SJSA1 (cell line): ENCODE data around the gene C10orf67. TPM values are rescaled to one million over a fixed set of nuclear protein-coding genes. Genes with fewer than 3 reads are reported as not detected.

Experiments used
- DNase-seq, 2 experiments: peaks; one replicate each; pipeline ENCODE4 v3.0.0-alpha.2; 2015 to 2020; ENCODE audit warnings: low spot score in 2 of 2, low read depth in 1 of 2
- H3K27ac ChIP-seq: fragments of 250-450 bp; sonication (Bioruptor Pico); 2 replicates; pipeline ENCODE4 v1.5.1; 2020; ENCODE audit warnings: mild to moderate bottlenecking, moderate library complexity
- H3K27me3 ChIP-seq: fragments of 250-450 bp; sonication (Bioruptor Pico); replicated peaks from 2 replicates; pipeline ENCODE4 v1.5.1; 2020; ENCODE audit warnings: mild to moderate bottlenecking, moderate library complexity
- H3K36me3 ChIP-seq: fragments of 250-450 bp; sonication (Bioruptor Pico); 2 replicates; pipeline ENCODE4 v1.5.1; 2020; ENCODE audit warnings: mild to moderate bottlenecking
- H3K4me1 ChIP-seq: fragments of 250-450 bp; sonication (Bioruptor Pico); replicated peaks from 2 replicates; pipeline ENCODE4 v1.6.1; 2021; ENCODE audit warnings: mild to moderate bottlenecking
- H3K4me3 ChIP-seq: fragments of 250-450 bp; sonication (Bioruptor Pico); 2 replicates; pipeline ENCODE4 v1.5.1; 2020; ENCODE audit warnings: mild to moderate bottlenecking
- H3K9me3 ChIP-seq: fragments of 250-450 bp; sonication (Bioruptor Pico); replicated peaks from 2 replicates; pipeline ENCODE4 v1.5.1; 2020; ENCODE audit warnings: mild to moderate bottlenecking
- total RNA-seq: library from RNA; depleted of rRNA; stranded (reverse); fragments of >200 nt; shearing (Covaris generic); gene quantifications from 2 replicates; pipeline ENCODE4 v1.2.3, GENCODE V29; 2014

The C10orf67 gene
- total RNA-seq, 1 experiment from 2014 or later = not detected

DNA sequence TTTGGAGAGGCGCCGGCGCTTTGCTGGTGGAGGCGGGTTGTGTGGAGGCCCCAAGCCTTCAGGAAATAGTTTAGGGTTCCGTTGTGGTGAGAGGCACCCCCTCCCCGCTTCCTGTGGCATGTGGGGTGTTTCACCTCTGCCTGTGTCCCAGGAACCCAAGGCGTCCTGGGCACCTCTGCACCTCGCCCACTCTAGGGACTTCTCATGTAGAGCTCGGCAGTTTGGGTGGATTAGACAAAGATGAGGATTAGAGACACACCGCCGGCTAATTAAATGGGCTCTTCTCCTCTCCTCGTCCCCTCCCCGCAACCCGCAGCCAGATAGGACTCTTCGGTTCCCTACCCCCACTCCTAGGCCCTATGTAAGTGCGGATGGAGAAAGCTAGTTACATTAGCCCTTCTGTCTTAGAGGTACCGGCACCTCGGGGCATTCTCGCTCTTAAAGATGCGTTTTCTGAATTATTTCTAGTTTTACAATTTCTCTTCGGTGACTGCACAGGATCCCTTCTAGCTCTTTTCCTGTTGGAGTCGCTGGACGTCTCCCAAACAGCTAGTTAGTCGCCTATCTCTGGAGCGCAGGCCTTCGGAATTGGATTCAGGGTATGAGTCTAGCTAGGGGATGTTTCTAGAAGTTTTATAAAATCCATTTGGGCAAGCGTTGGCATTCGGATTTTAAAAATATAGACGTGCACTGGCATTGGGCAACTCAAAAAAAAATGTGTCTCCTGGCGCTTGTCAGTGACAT, 144.7 kb downstream of the C10orf67 start:
- H3K4me3 ChIP-seq = no peak overlapping the region
- H3K36me3 ChIP-seq = no peaks in the 10 kb centered on the region
- no peak overlapping the region for H3K27ac ChIP-seq
- H3K9me3 ChIP-seq = no peaks in the 10 kb centered on the region
- peaks cover 84% of the 10 kb centered on the region for H3K27me3 ChIP-seq
- no peak for DNase-seq
- no peaks in the 10 kb centered on the region for H3K4me1 ChIP-seq

DNA sequence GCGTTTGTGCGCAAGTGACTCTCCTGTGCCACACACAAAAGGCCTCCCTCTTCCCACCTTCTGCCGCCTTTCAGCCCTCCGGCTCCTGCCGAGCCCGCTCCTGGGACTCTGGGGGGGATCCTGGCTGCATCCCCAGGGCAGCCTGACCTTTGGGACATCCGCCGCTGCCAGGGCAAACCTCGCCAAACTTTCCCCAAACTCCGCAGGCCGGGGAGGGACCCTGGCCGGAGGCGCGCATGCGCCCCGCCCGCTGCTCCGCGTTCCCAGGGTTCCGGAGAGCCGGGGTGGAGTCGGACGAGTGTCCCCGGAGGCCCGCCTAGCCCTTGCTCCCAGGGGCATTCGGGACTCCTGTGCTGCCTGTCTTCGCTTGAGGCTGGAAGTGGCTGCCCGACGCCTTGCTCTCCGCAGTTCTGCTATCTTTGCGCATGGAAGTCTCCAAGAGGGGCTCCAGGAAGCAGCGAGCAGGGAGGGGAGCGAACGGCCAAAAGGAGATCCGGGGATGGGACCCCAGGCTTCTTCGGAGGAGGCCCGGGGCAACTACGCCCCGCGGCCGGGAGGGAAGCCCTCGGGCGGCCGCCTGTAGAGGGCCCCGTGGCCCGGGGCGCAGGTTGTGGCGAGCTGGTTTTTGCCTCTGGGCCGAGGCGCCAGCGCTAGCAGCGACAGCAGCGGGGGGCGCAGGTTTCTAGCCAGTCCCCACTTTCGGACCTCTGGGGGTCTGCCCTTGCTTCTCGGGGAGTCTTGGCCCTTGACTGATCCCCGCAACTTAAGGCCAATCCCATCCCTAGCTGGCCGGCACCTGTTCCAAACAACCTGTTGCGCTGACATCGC, 145.4 kb downstream of the C10orf67 start:
- no peaks in the 10 kb centered on the region for H3K9me3 ChIP-seq
- peaks cover 91% of the 10 kb centered on the region for H3K27me3 ChIP-seq
- no peak for DNase-seq
- no peaks in the 10 kb centered on the region for H3K36me3 ChIP-seq
- no peaks in the 10 kb centered on the region for H3K4me1 ChIP-seq
- H3K4me3 ChIP-seq = no peak overlapping the region
- H3K27ac ChIP-seq = no peak overlapping the region

DNA sequence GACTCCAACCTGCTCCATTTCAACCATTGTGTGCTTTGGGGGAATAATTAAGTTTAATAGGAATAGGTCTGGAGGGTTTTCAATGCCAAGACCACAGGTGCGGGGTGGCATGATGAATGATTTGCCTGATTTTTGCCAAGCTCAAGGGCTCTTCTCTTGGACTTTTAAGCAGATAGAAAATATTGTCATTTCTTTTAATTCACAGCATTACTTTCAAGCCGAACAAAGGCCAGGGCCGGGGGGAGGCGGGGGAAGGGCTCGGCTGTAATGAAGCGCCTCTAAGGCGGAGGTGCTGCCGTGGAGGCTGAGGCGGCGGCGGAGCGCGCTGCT, 146.0 kb downstream of the C10orf67 start:
- Histone ChIP-seq H3K4me3 (no peak overlapping the region), H3K27ac (no peak overlapping the region), H3K9me3 (no peaks in the 10 kb centered on the region), H3K36me3 (no peaks in the 10 kb centered on the region), H3K4me1 (no peaks in the 10 kb centered on the region), H3K27me3 (peaks cover 97% of the 10 kb centered on the region)
- DNase-seq = no peak

DNA sequence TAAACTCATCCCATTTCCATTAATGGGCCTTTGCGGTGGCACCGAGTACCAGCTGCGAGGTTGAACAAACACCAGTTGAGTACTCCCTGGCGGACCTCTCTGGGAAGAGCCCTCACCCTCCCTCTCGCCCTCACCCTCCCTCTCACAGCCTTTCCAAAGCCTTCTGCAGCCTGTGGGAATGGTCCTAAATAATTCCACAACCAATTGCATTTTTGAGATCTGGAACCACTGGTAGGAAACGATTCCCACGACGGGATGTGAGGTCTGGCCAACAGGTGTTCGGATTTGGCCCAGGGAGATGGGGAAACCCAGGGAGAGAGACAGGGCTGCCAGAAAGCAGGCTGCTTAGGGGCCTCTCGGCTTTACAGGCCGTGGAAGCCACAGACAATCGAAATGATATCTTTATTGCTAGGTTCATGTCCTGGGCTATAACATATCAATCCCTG, 147.2 kb downstream of the C10orf67 start:
- Histone ChIP-seq H3K9me3 (no peaks in the 10 kb centered on the region), H3K4me1 (no peaks in the 10 kb centered on the region), H3K27ac (no peak overlapping the region), H3K4me3 (no peak overlapping the region), H3K27me3 (peaks cover 90% of the 10 kb centered on the region), H3K36me3 (no peaks in the 10 kb centered on the region)
- no peak for DNase-seq

DNA sequence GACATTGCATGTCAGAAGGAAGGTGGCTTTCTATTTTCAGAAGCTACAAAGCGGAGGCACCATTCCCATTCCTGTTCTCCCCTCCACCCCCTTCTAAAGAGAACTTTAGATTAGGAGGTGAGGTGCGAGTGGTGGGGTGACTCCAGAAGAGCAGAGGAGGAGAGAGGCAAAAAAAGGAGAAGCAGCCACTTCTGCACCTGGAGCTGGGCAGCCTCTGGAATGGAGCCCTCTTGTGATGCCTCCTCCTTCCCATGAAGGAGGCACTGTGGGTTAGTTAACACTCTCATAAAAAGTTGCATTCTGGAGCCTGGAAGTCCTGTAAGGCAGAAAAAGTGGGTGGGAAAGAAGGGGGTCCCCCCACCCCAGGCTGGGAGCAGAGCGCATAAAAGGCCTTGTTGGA, 147.7 kb downstream of the C10orf67 start:
- H3K36me3 ChIP-seq = no peaks in the 10 kb centered on the region
- no peak for DNase-seq
- H3K27ac ChIP-seq = no peak overlapping the region
- no peak overlapping the region for H3K4me3 ChIP-seq
- H3K27me3 ChIP-seq = peaks cover 88% of the 10 kb centered on the region
- H3K4me1 ChIP-seq = no peaks in the 10 kb centered on the region
- H3K9me3 ChIP-seq = no peaks in the 10 kb centered on the region

DNA sequence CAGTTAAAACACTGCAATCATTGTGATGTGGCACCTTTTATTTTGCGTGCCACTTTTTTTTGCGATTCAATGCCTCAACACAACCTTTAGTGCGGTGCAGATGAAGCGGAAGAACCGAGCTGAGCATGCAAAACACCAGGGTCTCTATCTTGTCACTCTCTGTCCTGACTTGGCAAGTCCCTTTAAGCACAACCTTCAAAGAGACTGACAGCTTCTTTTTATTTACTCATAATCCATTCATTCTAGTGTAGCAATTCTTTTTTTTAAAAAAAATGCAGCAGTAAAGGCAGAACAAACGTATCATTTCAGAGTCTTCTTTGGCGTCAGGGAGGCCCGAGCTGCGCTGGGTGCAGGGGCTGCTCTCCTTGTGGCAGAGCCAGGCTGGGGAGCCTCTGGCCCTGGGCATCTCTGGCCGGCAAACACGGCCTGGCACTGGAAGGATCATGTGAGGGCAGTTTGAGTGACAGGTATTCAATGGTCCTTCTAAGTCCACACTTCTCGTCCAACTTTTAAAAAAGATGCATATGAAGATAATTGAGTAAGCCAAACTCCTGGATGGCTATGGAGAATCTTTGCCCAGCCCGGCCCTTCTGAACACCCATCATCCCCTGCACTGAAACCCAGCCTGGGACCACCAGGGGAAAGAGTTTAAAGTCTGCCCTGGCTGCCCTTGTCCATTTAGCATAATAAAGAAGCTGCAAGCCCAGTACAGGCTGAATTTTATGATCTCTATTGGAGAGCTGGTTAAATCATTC, 148.6 kb downstream of the C10orf67 start:
- H3K9me3 ChIP-seq = no peaks in the 10 kb centered on the region
- H3K4me3 ChIP-seq = no peak overlapping the region
- H3K4me1 ChIP-seq = no peaks in the 10 kb centered on the region
- DNase-seq = no peak
- no peak overlapping the region for H3K27ac ChIP-seq
- peaks cover 87% of the 10 kb centered on the region for H3K27me3 ChIP-seq
- no peaks in the 10 kb centered on the region for H3K36me3 ChIP-seq

DNA sequence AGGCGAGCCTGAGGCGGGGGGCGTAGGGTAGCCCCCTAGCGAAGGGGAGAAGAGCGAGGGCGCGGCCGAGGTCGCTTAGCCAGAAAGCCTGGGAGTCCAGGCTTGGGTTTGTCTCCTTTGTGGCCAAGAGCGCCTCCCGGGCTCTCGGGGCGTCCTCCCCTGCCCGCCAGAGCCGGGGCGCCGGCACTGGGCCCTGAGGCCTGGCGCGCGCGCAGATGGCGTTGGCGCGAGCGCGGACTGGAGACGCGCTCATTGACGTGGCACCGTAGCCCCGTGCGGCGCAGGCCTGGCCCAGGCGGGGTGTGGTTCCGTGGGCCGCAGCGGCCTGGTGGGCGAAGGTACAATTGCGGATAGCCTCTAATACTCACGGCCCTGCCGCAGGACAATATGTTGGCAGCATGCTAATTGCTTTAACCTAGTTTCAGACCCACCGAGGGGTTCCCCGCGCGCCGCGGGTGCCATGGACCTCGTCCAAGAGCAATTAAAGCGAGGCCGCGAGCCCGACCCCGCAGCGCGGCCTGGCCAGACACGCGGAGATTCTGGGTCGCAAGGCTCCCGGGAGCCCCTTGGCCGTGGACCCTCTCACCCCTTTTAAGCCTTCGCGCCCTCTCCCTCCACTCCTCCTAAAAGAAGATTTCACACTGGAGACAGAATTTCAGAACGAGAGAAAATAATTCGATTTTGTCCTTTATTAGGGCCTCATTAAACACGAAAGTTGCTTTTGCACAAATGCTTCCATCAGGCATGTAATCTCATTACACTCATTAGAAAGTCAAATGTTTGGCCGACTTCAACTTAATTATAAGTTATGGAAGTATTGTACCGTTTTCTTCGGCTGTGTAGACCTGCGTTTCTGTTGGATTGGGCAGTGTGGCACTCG, 149.4 kb downstream of the C10orf67 start:
- Histone ChIP-seq H3K36me3 (no peaks in the 10 kb centered on the region), H3K4me3 (no peak overlapping the region), H3K9me3 (no peaks in the 10 kb centered on the region), H3K4me1 (no peaks in the 10 kb centered on the region), H3K27ac (no peak overlapping the region), H3K27me3 (peaks cover 89% of the 10 kb centered on the region)
- DNase-seq = no peak

DNA sequence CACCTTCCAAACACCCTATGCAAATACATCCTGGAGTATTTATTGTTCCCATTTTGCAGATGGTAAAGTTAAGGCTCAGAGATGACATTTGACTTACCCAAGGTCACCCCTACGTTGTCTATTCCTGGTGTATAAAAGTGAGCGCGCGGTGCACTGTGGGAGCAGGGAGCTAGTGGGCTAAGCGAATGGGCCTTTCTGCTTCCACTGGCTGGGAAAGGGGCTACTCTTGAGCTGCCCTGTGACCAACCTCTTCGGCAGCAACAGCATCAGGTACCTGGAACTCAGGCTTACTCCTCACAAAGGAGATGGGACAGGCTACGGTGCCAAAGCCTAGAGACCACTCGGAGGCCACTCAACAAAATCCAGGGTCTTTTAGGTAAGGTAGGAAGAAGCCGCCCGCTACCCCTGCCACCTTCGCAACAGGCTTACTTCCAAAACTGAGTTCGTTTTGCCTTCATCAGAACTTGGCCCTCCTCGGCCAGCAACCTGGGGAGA, 150.1 kb downstream of the C10orf67 start:
- H3K27ac ChIP-seq = no peak overlapping the region
- no peaks in the 10 kb centered on the region for H3K9me3 ChIP-seq
- H3K4me1 ChIP-seq = no peaks in the 10 kb centered on the region
- no peak for DNase-seq
- no peaks in the 10 kb centered on the region for H3K36me3 ChIP-seq
- no peak overlapping the region for H3K4me3 ChIP-seq
- H3K27me3 ChIP-seq = peaks cover 83% of the 10 kb centered on the region

DNA sequence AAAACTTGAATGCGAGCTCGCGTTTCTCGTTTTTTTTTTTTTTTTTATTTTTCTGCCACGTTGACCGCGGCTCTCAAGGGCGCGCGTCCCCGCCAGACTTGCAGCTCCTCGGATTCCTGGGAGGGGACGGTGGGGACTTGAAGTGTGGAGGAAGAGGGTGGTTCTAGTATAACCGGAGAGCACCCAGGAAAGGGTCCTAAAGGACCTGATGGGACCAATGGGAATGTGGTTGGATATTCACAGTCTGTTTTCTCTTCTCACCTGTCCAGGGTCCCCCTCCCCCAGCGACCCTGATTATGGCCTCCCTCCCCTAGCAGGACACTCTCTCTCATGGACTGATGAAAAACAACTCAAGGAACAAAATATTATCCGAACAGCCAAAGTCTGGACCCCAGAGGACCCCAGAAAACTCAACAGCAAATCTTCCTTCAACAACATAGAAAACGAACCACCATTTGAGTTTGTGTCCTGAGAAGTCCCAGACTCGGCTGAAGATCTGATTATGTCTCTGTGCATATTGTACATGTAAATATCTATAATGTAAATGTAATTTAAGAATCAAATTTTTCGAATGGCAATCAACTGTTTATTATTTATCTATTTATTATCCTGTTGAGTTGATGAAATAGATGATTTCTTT, 151.0 kb downstream of the C10orf67 start:
- peaks cover 73% of the 10 kb centered on the region for H3K27me3 ChIP-seq
- no peak overlapping the region for H3K27ac ChIP-seq
- no peaks in the 10 kb centered on the region for H3K36me3 ChIP-seq
- no peaks in the 10 kb centered on the region for H3K4me1 ChIP-seq
- H3K9me3 ChIP-seq = no peaks in the 10 kb centered on the region
- no peak overlapping the region for H3K4me3 ChIP-seq
- DNase-seq = no peak

DNA sequence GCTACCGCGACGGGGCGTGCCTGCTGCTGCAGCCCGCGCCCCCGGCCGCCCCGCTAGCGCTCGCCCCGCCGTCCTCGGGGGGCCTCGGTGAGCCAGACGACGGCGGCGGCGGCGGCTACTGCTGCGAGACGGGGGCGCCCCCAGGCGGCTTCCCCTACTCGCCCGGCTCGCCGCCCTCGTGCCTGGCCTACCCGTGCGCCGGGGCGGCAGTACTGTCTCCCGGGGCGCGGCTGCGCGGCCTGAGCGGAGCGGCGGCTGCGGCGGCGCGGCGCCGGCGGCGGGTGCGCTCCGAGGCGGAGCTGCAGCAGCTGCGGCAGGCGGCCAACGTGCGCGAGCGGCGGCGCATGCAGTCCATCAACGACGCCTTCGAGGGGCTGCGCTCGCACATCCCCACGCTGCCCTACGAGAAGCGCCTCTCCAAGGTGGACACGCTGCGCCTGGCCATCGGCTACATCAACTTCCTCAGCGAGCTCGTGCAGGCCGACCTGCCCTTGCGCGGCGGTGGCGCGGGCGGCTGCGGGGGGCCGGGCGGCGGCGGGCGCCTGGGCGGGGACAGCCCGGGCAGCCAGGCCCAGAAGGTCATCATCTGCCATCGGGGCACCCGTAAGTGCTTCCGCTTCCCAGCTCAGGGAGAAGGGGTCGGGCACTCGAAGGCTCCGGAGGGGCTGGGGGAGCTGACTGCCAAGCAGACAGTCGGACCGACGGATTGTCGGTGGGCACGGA, 151.7 kb downstream of the C10orf67 start:
- Histone ChIP-seq H3K36me3 (no peaks in the 10 kb centered on the region), H3K9me3 (no peaks in the 10 kb centered on the region), H3K4me3 (no peak overlapping the region), H3K27me3 (peaks cover 66% of the 10 kb centered on the region), H3K27ac (no peak overlapping the region), H3K4me1 (no peaks in the 10 kb centered on the region)
- DNase-seq = no peak

DNA sequence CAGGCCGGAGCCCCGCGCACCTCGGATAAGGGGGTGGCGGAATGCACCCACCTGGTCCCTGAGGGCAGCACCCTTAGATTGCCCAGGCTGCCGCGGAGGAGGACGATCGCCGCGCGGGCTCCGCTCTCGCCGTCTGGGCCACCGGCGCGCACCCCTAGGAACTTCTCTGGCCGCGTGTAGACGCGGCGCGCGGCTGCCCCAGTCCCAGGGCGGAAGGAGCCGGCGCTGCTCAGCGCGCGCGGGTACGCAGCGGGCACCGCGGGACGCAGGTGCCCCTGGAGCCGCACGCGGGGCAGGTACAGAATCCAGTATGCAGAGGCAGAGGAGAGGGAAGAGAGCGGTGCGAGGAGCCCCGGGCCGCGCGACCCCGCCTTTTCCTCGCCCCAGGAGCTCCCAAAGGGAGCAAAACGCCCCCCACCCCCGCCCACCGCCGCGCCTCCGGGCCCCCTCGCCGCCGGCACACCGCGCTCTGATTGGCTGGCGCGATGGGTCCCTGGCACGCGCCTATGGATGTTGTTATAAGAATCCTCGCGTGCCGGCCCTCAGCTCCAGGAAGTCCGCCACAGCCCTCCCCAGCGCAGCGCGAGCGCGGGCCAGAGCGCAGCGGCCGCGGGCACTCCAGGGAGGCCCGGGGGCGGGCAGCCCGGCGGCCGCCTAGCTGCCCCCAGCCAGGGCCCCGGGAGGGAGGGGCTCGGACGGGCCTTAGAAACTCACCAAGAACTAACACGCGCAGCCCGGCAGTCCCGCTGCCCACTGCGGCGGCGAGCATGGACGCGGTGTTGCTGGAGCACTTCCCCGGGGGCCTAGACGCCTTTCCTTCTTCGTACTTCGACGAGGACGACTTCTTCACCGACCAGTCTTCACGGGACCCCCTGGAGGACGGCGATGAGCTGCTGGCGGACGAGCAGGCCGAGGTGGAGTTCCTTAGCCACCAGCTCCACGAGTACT, 152.6 kb downstream of the C10orf67 start, which contains the start of gene PTF1A:
Gene PTF1A, plus strand, starts transcription at position 549 of the 948 bp plus-strand sequence. Its CDS starts 219 bp downstream, at position 768.
- no peak for DNase-seq
- peaks cover 59% of the 10 kb centered on the region for H3K27me3 ChIP-seq
- H3K9me3 ChIP-seq = no peaks in the 10 kb centered on the region

More for the DNA sequence above, 152.6 kb downstream of the C10orf67 start, which contains the start of gene PTF1A:
- Histone ChIP-seq H3K4me1 (no peaks in the 10 kb centered on the region), H3K27ac (no peak within 1 kb of the TSS), H3K36me3 (no peaks in the 10 kb centered on the region), H3K4me3 (no peak within 1 kb of the TSS)
